ENCODE data around the gene GALNTL6.

DNA sequence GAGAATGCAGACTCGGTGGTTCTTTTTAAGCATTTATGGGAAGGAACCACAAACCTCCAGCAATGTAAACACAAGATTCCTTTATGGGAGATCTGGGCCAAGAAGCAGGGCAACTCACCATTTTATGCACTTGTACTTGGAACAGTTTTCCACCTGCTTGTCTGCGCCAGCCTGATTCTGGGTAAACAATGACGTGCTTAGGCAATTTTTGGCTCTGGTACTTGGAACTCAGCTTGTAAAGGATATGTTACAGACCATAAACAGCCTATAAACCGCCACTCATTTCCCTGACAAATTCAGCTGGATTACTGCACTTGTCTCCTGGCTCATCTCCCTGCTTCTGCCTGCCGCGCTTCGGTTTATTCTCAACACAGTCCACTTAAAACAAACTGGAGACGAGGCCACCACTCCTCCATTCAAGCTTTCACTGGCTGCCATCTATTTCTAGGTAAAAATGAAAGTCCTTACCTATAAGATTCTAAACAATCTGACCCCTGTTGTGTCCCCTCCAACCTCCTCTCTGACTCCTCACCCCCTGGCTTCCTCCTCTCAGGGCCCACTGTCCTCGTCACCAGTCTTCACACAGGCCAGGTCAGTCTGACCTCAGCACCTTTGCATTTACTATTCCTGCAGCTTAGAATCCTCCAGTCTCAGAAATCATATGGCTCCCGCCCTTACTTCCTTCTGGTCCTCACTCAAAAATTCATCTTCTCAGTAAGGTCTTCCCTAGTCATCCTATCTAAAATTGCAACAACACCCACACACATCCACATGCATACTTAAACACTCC, 1149.6 kb downstream of the GALNTL6 start:
- TF ChIP-seq POLR2AphosphoS5 (IDR thresholded peaks at IDR 0.05; ENCODE audit: low read depth, low read length) (no peak), POLR2A (IDR thresholded peaks at IDR 0.05; ENCODE audit: low read depth, low read length) (no peak), TAF1 (IDR thresholded peaks at IDR 0.05; ENCODE audit: low read depth, low read length) (no peak), SPI1 (IDR thresholded peaks at IDR 0.05; ENCODE audit: low read depth, low read length) (no peak)
